Globus pallidus (tissue), 1 donor: ENCODE measurements around the gene CLEC1B.
"Not testable (repeated sequence)": the region's sequence is repeated elsewhere in the genome, so short reads cannot be mapped to it uniquely, and the experiment has no call there.

ENCODE experiments used
- DNase-seq: peaks from one replicate; pipeline ENCODE4 v3.0.0-alpha.2; 2015; ENCODE audit warnings: low spot score

The CLEC1B gene

DNA sequence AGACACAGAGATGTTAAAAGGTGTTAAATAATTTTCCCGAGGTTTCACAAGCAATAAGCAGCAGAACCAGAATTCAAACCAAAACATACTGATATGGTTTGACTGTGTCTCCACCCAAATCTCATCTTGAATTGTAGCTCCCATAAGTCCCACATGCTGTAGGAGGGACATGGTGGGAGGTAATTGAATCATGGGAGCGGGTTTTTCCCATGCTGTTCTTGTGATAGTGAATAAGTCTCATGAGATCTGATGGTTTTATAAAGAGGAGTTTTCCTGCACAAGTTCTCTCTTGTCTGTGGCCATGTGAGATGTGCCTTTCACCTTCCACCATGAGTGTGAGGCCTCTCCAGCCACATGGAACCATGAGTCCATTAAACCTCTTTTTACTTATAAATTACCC, 24.2 kb downstream of the CLEC1B start:
- not testable (repeated sequence) for DNase-seq

DNA sequence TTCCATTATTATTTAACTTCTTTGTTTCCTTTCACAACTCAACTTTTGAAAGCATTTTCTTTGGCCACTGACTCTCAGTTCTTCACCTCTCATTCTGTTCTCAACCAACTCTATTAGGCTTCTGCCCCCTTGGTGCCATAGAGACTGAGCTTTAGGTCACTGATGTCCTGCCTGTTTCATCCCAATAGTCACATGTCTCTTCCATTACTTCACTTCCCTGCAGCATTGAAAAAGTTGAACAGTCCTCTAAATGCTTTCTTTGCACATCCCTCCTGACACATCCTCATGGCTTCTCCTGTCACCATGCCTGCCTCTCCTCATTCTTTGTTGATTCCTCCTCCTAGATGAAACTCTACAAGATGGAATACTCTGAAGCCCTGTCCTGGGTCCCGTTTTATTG, 25.0 kb downstream of the CLEC1B start:
- DNase-seq = no peak

DNA sequence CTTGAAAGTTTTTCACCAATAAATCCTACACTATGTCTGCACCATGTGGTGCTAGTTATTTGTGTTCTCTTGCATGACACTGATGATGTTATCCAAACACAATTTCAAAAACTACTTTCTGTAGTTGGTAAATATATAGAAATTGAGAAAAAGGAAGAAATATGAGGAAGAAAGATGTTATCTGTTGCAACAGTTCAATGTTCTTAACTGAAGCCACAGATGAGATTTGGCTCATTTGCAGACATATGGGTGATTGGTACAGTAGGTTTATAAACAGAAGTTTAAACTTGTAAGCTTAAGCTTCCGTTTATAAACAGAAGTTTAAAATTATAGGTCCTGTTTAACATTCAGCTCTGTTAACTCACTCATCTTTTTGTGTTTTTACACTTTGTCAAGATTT, 27.7 kb downstream of the CLEC1B start, which contains the start of gene CLEC12A:
Gene CLEC12A (plus strand): TSS at position 229 of the 400 bp plus-strand sequence. CDS start 188 bp downstream, outside the sequence.
- no peak for DNase-seq

DNA sequence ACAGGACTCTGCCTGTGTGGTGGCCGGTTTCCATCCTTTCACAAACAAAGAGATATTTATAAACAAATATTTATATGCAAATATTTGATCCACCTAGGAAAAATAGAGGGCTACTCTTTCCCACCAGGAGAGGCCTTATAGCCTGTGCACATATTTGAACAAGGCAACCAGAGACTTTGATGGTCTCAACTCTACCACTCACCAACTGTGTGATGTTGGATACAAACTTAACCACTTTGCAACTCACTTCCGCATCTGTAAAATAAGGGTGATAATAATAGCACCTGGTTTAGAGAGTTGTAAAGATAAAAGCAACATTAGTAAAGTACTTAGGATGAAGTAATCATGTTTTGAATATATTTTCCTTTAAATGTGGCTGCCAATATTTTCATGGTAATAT, 29.2 kb downstream of the CLEC1B start:
- DNase-seq = no peak

- DNase-seq = no peak
These were observed 37.0 kb downstream of the CLEC1B start for GRCh38 chr12:9961901-9962300.

DNA sequence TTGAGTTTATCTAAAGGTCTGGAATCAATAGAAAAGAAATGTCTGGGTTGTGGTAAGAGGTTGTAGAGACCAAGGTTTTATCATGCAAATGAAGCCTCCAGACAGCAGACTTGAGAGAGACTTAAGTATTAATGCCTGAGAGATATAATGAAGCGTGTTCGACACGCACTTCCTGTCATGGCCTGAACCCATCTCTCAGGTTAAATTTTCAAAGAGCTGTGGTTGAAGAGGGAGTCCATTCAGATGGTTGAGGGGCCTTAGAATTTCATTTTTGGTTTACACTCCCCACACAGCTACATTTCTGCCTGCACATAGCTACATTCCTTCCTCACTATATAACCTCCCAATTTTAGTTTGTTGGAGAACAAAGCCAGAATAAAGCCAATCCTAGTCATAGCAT, 37.8 kb downstream of the CLEC1B start:
- no peak for DNase-seq

GRCh38 chr12:9960590-9960989, 38.3 kb downstream of the CLEC1B start:
- no peak for DNase-seq

- no peak for DNase-seq
These were observed 41.1 kb downstream of the CLEC1B start for GRCh38 chr12:9957834-9958233.

- DNase-seq = not testable (repeated sequence)
These were observed 45.8 kb downstream of the CLEC1B start for GRCh38 chr12:9952954-9953729.

- no peak for DNase-seq
These were observed 47.8 kb downstream of the CLEC1B start for GRCh38 chr12:9951026-9951675.

GRCh38 chr12:9948606-9949296, 50.2 kb downstream of the CLEC1B start:
- DNase-seq = no peak

- DNase-seq = no peak
These were observed 51.2 kb downstream of the CLEC1B start for GRCh38 chr12:9947674-9948073.

DNA sequence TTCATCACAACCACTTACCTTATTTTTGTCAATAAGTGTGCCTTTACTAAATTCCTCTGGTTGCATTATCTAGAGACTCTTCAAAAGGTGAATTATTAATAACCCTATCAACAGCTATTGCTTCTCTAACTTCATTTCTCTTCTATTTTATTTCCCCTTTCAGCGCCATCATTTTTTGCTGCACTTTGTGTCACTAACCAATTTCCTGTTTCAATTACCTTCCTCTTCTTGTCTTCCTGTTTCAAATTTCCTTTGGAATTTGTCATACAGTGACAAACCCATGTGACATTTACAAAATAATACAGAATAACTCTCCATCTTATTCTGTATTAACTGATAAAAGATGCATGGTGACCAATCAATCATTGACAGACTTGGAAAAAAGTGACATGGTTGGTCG, 54.5 kb downstream of the CLEC1B start:
- no peak for DNase-seq

DNA sequence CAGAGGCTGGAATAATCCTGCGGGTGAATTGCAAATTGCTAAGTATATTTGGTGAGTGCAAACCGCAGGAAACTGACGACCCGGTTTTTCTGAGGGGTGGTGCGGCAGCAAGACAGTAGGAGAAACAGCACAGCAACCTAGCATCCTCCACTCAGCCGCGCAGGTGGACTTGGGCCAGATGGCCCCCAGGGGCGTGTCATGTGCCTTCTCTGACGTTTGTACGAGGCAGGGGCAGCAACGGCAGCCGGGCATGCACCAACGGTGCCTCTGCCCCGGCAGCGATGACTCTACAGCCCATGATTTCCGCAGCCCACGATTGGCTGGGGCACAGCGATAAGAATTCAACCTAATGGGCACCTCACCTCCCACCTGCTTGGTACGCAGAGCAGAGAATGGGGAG, 55.7 kb downstream of the CLEC1B start:
- no peak for DNase-seq
